DOHH2 (cell line): Measurements from ENCODE around the gene C7orf33.

ENCODE experiments used
- CTCF ChIP-seq: fragments of 200-600 bp; sonication (generic); IDR thresholded peaks from one replicate; pipeline ENCODE4 v1.5.1; 2014; ENCODE audit warnings: antibody characterized with exemption, mild to moderate bottlenecking, low read depth, low read length; ENCODE audit not compliant: poor library complexity, severe bottlenecking
- EZH2phosphoT487 ChIP-seq: fragments of 200-600 bp; sonication (generic); IDR thresholded peaks from 2 replicates; pipeline ENCODE4 v1.6.1; 2017; ENCODE audit warnings: borderline replicate concordance, mild to moderate bottlenecking, antibody characterized with exemption, low read length, moderate library complexity, mixed read lengths

GRCh38 chr7:148570510-148570909 is 20.1 kb upstream of the C7orf33 start:
- TF ChIP-seq CTCF: no peak
- TF ChIP-seq EZH2phosphoT487: no peak
